GM19372 (cell line): ENCODE data around the gene TRIM24.

ENCODE experiments used
- ATAC-seq: cut with Tn5 transposase; IDR thresholded peaks from one replicate; pipeline ENCODE4 v1.9.1; 2021; ENCODE audit warnings: mild to moderate bottlenecking, low read depth, moderate library complexity; ENCODE audit not compliant: unreplicated experiment

Gene TRIM24

GRCh38 chr7:138565451-138566114 is 105.5 kb downstream of the TRIM24 start:
- ATAC-seq = no peak

DNA sequence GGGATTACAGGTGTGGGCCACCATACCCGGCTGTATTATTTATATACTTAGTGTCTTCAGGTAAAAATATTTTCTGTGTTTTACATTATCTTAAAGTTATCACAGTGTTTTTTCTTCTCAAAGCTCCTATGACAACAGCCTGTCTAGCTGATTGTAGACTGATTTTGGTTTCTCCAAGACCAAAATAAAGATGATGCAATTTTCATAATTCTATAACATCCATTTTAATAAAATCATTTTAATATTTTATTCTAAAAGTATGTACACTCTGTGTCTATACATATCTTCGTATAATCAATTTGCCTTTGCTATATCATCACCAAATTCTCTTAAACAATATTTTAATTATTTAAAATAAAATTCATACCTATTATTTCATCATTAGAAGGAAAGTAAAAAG is 108.6 kb downstream of the TRIM24 start:
- no peak for ATAC-seq

DNA sequence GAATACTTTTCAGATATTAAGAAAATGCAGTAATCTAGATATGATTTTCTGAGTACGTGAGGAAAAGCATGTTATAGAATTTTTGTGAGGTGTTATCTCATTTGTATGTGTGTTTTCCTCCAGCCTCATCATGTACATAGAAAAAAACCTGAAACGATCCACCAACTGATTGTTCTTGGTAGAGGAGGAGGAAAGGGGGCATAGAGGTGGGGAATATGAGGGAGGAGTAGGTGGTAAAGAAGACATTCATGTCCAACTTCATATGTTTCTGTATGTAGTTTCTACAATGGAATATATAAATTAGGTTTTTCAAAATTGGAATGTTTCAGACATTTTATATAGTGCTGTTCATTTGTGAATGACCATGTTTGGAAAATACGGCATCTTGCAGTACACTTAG is 109.4 kb downstream of the TRIM24 start:
- no peak for ATAC-seq

DNA sequence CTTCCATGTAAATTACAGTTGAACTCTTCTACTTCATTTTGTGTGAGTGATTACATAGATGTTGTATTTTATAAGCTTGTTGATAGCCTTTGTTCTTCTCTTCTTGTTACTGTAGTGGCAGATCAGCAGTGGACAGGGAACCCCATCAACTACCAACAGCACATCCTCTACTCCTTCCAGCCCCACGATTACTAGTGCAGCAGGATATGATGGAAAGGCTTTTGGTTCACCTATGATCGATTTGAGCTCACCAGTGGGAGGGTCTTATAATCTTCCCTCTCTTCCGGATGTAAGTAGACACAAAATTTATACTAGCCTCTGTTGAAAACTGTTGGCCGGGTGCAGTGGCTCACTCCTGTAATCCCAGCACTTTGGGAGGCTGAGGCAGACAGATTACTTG is 110.7 kb downstream of the TRIM24 start:
- ATAC-seq = no peak

DNA sequence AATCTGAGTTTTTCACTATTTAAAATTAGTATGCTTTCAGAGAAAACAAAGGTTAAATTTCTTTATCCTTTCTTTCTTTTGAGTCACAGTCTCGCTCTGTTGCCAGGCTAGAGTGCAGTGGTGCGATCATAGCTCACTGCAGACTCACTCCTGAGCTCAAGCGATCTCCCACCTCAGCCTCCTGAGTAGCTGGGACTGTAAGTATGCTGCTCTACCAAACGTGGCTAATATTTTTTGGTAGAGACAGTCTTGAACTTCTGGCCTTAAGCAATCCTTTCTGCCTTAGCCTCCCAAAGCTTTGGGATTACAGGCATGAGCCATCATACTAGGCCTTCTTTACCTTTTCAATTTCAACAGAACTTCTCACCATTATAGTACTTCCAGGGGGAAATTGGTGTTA is 113.7 kb downstream of the TRIM24 start:
- no peak for ATAC-seq

- ATAC-seq = no peak
Measured at GRCh38 chr7:138575897-138576428, 115.9 kb downstream of the TRIM24 start.

GRCh38 chr7:138579136-138579535 is 119.1 kb downstream of the TRIM24 start:
- no peak for ATAC-seq

- no peak for ATAC-seq
Measured at GRCh38 chr7:138579671-138580070, 119.6 kb downstream of the TRIM24 start.

DNA sequence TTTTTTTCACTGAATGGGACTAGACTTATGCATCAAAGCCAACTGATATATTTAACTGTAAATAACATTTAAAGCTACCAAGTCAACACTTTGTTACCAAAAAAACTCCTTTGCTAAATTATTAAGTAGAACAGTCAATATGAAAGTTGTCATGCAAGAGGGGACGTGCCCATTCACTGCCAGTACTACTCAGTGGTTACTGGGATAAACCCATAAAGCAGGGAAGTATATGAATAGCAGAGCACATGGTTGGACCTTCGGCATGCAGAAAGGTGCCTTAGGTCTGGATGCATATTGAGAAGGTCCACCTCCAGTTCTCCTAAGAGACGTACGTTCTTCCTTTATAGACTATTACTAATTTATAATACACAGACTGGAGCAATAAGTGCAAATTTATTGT is 121.0 kb downstream of the TRIM24 start:
- no peak for ATAC-seq

GRCh38 chr7:138584283-138584682 is 124.2 kb downstream of the TRIM24 start:
- ATAC-seq = no peak

GRCh38 chr7:138584696-138585095 is 124.6 kb downstream of the TRIM24 start:
- no peak for ATAC-seq

- ATAC-seq = no peak
Measured at GRCh38 chr7:138585283-138585993, 125.4 kb downstream of the TRIM24 start.

DNA sequence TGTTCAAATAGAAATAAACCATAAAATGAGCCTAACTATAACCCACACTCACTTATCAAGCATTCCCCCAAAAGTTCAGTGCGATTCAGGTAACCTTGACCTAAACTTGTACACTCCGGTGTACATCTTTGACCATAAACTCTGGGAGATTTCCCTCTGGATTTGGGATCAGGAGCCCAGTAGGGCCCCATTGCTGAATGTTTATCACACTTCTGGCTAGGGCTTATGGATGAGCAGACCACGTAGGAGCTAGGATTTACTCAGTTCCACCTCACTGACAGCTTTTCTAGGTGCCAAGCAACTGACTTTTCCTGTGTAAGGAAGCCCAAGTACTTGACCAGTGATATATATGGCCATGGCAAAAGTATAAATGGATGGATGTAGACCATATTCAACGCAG is 127.4 kb downstream of the TRIM24 start:
- no peak for ATAC-seq

DNA sequence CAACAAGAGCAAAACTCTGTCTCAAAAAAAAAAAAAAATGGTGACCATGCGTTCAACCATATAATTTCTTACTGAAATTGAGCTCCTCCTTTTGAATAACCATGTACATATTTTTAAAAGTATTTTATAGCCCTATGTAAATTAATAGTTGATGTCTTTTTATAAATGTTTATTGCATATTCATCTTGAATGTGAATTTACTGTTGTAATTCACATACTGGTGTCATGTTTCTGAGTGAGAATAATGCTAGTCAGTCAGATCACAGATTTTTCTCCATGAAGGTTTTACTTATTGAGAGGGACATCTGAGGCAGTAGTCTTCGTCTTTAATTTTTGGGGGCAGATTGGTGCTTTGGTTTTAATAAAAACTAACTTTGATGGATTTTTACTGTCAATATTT is 128.9 kb downstream of the TRIM24 start:
- no peak for ATAC-seq

DNA sequence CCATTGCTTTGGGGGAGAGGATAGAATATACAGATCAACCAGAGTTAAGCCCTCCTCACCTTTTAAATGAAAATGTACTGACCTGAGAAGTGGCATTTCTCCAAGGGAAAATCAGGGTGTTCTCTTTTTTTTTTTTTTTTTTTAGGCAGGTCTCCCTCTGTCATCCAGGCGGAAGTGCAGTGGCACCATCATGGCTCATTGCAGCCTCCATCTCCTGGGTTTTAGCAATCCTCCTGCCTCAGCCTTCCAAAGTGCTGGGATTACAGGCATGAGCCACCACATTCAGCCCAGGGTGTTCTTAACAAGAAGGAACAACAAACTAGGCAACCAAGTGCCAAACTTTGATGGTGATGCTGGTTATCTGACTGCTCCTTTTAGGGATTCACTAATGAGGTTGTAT is 130.1 kb downstream of the TRIM24 start:
- ATAC-seq = no peak

DNA sequence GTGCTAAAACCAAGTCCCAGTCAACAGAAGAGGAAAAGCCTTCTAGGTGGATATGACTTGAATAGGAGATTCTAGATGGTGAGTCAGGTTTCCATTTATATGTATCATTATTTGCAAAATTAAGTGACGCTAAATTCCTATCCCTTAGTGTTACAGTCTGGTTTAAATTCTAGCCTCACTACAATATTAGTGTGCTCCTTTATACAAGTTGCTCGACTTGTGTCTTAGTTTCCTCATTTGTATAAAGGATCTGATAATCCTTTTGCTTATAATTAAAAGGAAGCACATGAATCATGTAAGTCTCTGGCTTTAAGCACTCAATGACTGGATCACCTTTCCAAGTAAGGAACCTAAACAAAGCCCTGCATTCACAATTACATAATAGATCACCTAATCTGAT is 135.4 kb downstream of the TRIM24 start:
- no peak for ATAC-seq

DNA sequence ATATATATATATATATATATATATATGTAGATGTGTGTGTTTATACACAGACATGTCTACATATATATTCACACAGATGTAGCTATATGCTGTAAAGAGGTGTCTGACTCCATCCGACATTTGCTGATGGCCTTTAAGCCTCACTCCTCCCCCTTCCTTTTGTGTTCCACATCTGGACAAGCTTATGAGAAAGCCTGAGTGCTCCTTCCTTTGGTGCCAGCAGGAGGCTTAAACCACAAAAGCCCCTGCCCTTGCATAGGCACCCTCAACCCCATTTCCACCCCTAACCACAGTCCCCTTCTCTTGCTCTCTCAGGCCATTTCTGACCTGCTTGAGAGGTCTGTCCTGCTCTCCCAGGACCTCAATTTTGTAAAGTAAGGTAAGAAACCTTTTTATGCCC is 142.4 kb downstream of the TRIM24 start:
- ATAC-seq = no peak

- no peak for ATAC-seq
Measured at GRCh38 chr7:138603549-138604318, 143.7 kb downstream of the TRIM24 start.

- ATAC-seq = no peak
Measured at GRCh38 chr7:138606236-138606635, 146.2 kb downstream of the TRIM24 start.

- no peak for ATAC-seq
Measured at GRCh38 chr7:138607216-138608126, 147.4 kb downstream of the TRIM24 start.
